RCC 7860 (cell line): ENCODE results near the gene MEAK7.

Experiments used
- DNase-seq: peaks from one replicate; pipeline ENCODE4 v3.0.0-alpha.2; 2015; ENCODE audit warnings: low spot score
- FAIRE-seq: peaks from 2 replicates; lab custom pipeline; 2012; peaks lifted over from hg19 to GRCh38; lab: Jason Lieb, UNC

The MEAK7 gene

DNA sequence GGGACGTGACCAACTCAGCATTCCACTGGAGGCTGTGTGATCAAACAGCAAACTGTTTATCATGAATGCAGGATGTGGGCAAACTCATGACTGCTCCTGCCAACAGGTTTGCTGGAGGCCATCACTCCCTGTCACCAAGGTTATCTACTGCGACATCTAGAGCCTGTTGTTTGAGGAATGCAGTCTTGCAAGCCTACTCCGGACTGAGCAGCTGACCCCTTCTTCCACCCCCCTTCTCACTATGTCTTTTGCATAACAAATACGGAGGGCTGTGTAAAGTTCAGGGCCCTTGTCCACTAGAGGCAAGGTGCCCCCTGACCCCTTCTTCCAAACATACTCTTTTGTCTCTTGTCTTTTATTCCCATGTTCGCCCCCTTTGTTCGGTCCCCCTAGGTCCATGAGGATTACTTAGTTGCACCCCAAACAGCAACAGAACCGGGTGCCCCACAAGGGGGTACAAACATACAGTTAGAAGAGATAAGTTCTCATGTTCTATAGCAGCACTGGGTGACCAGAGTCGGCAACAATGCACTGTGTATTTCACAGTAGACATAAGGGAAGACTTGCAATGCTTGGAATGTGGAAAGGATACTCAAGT, 28.7 kb downstream of the MEAK7 start:
- DNase-seq, result no peak
- FAIRE-seq, result no peak

DNA sequence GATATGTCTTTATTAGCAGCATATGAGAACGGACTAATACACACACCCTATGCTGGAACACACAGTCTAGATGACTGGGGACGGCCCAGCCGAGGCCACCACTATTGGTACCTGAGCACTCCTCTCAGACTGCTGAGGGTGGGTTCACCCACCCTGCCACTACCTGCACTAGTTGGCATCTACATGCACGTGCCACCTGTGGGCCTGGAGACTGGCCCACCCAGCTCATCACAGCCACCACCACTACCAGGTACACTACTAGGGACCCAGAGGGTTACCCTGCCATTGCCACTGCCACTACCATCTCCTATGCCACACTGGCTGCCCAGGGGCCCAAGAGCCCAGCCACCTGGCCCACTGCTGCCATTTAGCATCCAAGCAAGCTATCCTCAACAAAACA, 32.5 kb downstream of the MEAK7 start:
- FAIRE-seq, result no peak

DNA sequence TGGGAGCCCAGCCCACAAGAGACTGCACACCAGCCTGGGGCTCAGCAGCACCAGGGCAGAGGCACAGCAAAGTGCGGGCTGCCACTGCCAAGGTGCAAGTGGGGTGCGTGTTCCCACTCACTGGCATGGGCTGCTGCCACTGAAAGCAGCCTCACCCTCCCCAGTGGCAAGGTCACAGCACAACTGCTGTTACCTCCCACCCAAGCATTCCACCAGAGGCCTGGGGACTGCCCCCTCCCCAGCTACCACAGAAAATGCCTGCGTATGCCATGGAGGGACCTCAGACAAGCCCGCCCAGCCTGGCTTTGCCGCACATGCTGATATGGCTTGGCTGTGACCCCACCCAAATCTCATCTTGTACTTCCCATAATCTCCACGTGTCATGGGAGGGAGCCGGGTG, 33.1 kb downstream of the MEAK7 start:
- no peak for FAIRE-seq

More for the DNA sequence above, 32.5 kb downstream of the MEAK7 start:
- no peak for DNase-seq

DNA sequence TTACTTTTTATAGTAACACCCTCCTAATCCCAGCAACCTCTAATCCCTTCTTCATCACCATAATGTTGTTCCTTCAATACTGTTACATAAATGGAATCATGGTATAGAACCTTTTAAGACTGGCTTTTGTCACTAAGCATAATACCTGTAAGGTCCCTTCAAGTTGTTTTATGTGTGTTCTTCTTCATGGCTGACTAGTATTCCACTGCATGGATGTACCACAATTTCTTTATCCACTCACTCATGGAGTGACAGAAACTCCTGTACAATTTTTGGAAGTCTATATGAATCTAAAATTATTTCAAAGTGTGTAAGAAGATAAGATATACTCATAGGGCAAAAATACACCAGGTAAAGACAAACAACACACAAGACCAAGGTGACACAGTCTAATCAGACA, 36.8 kb downstream of the MEAK7 start:
- FAIRE-seq (no peak), DNase-seq (no peak)

More for the DNA sequence above, 33.1 kb downstream of the MEAK7 start:
- no peak for DNase-seq

DNA sequence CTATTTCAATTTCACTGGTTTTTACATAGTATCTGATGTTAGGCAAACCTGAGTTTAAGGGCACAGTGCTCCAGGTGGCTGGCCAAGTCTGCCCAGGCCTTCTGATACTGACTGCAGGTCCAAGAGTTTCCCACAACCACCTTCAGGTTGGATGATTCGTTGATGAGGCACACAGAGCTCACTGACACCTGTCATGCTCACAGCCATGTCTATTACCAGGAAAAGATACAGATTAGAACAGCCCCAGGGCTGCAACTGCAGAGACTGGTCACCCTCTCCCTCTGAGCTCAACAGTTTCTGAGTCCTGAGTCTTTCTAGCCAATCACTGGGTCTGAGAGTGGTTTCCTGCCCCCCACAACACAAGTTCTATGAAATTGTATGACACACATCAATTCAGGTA, 37.2 kb downstream of the MEAK7 start:
- DNase-seq (no peak), FAIRE-seq (no peak)

DNA sequence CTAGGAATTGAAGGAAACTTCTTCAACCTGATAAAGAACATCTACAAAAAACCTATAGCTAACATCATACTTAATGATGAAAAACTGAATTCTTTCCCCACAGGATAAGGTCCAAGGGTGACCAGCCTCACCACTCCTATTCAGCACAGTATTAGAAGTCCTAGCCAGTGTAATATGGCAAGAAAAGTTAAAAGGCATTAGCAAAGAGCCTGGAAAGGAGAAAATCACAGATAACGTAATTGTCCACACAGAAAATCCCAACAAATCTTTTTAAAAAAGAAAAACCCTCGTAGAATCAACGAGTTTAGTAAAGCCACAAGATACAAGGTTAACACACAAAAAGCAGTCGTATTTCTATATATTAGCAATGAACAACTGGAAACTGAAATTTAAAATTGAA, 37.8 kb downstream of the MEAK7 start:
- FAIRE-seq, result no peak
- DNase-seq, result no peak

DNA sequence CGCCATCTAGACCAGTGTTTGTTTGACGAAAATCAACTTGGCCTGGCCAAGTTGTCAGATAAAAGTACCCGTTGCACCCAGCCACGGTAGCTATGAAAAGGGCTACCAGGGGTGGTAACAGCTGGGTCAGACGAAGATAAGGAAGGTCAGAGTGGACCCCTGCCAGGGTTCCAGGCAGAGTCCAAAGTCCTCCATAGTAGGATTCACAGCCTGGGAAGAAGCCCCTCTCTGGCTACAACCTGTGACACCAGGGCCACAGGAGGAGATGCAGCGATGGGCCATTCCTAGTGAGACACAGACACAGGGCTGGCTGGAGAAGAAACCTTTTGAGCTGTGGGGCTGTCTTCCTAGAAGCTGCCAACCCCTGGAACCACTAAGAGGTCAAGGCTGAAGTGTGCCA, 39.3 kb downstream of the MEAK7 start:
- no peak for FAIRE-seq
- DNase-seq, result no peak

DNA sequence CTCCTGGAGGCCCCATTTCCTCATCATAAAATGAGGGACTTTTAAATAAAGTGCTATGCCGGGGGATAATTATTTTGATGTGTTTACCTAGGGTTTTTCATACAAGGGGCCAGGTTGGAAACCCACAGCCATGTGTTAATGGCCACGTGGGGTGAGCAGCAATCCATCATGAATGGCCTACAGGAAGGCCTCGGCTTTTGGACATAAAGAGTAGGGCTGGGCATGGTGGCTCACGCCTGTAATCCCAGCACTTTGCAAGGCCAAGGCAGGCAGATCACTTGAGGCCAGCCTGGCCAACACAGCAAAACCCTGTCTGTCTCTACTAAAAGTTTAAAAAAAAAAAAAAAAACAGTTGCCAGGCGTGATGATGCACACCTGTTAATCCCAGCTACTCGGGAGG, 40.3 kb downstream of the MEAK7 start:
- no peak for FAIRE-seq
- DNase-seq, result no peak

DNA sequence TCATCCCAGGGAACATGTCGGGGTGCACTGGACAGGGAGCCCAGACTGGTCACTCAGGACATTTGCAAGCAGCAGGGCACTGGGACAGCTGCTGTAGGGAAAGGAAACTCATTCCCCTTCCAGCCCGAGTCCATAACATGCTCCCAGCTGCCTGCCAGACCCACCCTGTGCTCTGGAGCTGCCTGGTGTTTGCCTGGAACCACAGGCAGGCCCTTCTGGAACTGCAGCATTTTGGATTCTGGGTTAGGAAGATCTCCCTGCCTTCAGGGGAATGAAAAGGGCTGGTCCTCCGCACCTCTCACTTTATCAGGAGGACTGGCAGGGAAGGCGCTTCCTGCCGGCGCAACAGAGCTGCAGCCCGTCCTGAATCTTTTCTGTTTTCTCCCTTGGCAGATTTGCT, 41.2 kb downstream of the MEAK7 start:
- FAIRE-seq (no peak), DNase-seq (no peak)

DNA sequence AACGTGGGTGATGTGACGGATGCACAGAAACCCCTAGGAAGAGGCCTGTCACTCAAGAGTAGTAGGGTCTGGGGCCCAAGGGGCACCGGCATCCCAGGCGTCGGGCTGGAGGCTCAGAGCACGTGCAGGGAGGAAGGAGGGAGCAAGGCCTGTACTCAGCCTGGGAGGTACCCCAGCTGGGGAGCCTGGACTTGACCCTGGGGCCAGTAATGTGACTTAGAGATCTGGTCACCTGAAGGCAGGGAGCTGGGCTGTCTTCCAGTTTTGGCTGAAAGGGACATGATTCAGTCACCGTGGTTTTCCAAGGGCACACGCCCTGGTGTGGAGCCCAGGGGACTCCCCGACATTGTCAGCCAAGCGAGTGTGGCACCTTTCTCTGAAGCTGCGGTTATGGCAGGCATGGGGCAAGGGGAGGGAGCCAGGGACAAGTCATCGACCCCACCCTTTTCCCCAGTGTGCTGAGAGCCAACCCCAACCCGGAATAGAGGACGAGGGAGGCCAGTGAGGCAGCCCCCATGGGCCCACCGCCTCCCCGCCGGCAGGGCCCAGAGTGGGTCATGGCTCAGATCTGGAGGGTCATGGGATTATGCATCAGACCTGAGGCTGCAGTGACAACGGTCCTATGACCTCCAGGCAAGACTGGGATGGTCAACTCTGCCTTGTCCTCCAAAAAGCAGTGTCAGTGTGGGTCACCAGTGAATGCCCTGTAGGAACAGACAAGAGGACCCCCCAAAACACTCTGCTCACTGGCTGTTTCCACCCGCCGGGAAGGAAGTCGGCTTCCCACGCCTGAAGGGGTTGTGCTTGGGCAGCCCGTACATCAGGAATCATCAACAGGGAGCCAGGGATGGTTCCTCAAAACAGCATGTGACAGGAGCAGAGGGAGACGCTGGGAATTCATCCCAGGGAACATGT, 41.9 kb downstream of the MEAK7 start:
- DNase-seq, result no peak
- FAIRE-seq, result no peak

DNA sequence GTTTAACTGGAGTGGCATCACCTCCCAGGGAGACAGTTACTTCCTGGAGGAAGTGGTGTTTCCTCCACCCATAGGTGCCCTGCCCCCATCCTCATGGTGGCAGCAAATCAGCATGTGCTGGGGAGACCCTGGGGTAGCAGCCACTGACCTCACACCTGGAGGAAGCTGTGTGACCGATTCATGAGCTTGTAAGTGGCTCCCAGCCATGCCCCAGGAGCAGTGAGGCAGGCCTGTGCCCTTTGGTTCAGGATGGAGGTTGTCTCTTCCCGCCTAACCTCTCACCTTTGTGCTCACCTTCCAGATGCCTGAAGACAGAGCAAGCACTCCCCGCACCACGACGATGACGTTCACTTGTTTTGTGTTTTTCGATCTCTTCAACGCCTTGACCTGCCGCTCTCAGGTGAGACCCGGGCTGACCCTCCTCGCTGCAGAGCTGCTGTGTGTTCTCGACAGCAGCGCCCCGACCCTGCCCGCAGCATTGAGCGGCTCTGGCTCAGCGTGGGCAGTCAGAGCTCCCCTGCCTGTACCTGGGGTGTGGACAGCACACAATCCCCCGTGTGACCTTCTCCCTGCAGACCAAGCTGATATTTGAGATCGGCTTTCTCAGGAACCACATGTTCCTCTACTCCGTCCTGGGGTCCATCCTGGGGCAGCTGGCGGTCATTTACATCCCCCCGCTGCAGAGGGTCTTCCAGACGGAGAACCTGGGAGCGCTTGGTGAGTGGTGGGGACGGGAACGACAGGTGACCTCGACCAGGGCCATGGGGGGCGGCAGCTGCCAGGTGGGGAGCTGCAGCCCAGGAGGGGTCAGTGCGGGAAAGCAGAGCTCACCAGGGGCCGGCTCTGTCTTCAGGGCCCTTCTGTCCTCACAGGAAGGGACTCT, 42.8 kb downstream of the MEAK7 start:
- FAIRE-seq (no peak), DNase-seq (no peak)

DNA sequence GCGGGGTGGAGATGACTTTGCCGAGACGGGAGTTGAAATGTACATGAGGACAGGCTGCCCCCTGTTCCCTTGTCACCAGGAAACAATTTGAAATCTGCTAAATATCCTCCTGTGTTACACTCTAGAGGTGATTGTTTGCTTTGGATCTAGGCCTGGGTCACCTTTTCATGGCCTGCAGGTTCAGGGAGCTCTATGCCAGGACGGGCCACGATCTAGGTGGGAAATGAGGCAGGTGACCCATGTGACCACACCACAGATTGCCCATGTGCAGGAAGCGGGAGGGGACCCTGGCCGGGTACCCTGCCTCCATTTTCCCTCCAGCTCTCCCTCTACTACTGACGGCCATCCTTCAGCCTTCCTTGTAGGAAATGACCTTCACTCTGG, 43.4 kb downstream of the MEAK7 start:
- FAIRE-seq, result no peak
- no peak for DNase-seq

DNA sequence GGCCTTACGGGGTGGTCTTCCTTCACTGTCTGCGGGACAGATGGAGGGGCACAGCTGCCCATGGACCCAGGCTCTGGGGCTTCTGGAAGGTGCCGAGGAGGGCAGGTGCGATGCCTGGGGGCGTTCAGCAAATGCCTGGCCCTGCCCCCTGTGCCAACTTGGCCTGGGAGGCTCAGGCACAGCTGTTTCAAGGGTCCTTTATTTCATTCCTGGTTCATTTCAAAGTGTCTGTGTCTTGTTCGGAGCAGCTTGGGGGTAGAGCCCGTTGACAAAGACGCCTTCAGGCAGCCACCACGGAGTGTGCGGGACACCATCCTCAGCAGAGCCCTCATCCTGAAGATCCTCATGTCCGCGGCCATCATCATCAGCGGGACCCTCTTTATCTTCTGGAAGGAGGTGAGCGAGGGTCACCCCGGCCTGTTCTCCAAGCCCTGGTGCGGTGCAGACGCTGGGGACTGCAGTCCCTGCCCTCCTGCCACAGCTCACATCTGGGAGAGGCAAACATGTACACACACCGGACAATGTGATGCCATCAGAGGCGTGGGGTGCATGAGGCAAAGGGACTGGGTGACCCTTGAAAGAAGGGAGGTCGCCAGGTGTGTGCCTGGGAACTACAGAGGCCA, 43.9 kb downstream of the MEAK7 start:
- no peak for FAIRE-seq

DNA sequence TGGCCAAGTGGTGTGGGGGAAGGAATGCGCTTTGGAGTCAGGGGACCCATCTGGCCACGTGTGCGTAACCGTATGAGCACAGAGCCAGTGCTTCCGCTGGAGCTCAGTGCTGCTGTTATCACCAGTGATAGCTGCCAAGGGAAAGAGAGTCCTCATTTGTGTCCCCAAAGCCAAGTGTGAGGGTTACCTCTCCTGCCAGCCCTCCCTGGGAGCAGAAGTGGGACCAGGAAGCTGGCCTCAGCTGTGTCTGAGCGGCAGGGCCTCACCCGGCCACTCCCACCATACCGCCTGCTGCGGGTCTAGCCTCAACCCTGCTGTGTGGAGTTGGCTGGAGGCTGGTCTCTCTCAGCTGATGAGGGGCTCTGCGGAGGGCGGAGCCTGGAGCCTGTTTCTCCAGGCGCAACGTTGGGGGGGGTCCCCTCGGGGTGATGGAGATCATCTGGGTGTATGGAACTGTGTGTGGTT, 44.5 kb downstream of the MEAK7 start:
- DNase-seq (no peak), FAIRE-seq (no peak)

More for the DNA sequence above, 43.9 kb downstream of the MEAK7 start:
- DNase-seq, result no peak

DNA sequence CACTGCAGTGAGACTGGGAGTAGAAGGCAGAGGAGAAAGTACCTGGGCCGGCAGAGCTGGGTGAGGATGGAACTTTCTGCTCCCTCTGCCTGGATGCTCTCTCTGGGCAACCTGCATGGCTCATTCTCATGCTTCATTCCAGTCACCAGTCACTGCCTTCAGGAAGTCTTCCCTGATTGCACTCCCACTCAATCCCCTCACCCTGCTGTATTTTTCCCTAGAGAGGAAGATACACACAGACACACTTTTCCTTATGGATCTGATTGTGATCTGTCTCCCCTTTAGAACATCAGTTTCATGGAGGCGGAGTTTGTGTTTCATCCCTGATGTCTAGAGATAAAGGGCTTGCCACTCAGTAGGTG, 44.9 kb downstream of the MEAK7 start:
- FAIRE-seq (no peak), DNase-seq (no peak)

DNA sequence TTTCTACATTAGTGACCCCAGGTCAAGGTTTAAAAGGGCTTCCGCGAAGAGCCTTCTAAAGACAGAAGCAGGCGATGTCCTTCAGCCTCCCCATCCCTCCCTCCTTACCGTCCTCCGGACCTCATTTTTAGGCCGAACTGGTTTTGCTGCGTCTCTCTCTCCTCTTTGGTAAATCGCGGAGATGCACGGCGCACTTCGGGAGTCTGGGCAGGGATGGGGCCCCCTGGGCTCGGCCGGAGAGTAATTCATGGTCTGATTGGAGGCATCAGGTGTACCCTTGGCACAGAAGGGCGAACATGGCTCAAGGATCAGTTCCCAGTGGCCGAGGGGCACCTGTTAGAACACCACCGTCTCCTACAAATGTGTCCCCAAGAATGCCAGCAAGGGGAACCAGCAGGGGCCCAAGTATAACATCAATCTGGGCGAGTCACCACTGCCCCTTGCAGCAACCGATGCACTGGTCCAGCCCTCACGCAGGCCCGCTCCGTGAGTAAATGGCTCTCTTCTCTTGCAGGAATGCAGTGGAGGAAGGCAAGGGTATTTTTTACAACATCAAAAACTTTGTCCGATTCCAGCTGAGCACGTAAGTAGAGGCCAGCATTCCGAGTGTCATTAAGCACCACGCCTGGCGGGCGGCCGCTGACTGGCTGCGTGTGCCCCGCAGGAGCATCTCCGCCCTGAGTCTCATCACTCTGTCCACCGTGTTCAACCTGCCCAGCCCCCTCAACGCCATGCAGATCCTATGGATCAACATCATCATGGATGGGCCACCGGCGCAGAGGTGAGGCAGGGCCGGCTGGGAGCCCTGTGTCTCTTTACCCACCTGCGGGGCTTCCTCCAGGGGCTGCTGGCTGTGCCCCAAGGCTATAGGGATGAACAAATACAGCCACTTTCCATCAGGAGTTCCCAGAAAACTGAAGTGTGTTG, 45.6 kb downstream of the MEAK7 start:
- DNase-seq (no peak), FAIRE-seq (no peak)

DNA sequence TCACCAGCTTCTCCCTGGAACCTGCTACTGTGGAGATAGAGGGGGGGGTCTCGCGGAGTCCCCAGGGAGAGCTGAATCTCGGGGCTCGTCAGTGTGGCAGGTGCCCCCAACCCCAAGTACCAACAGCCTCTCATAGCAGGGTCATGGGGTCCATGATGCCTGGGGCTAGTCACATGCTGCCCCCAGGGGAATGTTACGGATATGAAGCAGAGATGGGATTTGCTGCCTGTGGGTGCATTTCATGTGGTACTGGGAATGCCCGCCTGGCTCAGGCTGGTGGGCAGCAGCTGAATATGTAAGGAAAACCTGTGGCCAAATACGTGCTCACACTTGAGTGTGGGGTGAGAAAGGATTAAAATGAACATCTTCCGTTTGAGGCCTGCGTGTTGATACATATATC, 49.4 kb downstream of the MEAK7 start:
- FAIRE-seq, result no peak
- no peak for DNase-seq
